Colon (tissue), 2 donors: ENCODE data around the gene SASH1.

Source experiments
- FAIRE-seq: peaks from 2 replicates; lab custom pipeline; 2012; peaks lifted over from hg19 to GRCh38; lab: Jason Lieb, UNC
- donor health status: control.
- donor health status: control.

The SASH1 gene

DNA sequence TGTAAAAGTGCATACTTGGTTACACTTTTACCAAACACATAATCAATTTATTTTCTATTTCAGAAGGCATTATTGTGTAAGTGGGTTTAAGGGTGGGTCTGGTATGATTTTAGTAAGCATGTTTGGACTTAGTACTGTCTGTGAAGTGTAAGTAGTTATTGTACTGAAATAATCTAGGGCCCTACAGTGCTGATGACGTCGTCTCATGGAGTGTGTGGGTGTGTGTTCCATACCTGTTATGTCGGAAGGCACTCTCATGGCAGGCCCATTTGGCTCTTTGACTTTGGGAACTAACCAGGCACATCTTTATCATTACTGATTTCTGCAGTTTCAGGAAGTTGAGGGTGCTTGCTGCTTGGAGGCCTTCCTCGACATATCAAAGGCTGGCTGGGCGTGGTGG lies 155.1 kb downstream of the SASH1 start:
- no peak for FAIRE-seq

DNA sequence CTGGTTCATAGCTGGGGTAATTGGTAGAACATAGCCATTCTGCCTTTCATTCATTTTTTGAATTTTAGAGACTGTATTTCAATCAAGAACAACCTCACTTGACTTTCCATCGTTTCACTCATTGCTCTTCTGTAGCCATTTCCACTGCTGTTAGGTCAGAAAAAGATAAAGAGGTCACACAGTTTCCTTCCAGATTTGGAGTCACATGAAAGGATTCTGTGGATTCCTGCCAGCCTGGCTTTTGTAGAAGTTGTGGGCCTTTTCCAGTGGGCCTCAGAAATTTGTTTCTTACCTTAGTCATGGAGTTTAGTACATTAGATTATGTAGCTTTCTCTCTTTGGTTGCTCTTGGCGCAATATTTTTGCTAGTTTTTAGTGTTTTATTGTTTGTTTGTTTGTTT lies 157.8 kb downstream of the SASH1 start:
- FAIRE-seq, result no peak

DNA sequence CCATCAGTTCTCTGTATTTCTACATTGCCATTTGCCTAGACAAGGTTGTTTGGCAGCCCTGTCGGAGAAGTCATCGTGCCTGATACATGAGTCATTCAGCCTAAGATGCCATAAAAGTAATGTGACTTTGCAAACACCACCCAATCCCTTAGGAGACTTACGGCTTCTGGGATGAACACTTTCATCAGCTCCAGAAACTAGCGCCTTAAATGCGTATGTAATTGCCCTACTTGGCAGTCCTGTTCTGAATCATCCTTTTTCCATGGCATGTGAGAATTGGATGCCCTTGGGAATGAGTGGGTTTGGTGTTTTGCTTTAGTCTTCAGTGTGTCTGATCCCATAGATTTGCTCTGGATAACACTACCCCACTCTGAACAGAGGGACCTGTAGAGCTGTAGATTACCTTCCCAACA lies 158.5 kb downstream of the SASH1 start:
- no peak for FAIRE-seq

DNA sequence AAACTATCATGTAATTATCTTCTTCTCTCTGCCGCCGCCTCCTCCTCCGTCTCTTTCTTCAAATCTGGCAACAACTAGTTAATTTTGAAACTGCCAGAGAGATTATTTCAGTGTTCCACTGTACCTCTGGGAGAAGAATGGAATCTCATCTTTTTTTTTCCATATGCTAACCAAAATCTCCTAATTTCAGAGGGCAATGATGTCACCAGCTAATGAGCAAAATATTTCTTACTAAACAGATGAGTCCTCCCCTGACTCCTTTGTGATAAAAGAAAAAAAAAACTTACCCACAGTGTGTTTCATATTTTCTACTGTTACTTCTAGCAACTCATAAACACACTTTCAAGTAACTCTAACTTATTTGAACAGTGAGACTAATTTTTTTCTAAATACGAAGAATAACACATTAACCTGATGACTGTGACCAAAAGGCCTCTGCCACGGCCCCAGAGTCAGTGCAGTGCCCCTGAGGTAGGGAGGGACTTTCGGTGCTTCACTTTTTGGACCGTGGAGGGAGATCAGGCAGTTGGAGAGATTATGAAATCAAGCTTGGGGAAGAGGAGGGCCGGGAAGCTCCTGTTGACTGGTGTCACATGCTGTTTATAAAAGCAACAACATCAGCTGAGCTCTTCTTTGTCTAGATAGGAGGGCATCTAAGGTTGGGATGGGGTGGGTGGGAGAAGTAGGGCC lies 159.6 kb downstream of the SASH1 start:
- FAIRE-seq, result no peak

DNA sequence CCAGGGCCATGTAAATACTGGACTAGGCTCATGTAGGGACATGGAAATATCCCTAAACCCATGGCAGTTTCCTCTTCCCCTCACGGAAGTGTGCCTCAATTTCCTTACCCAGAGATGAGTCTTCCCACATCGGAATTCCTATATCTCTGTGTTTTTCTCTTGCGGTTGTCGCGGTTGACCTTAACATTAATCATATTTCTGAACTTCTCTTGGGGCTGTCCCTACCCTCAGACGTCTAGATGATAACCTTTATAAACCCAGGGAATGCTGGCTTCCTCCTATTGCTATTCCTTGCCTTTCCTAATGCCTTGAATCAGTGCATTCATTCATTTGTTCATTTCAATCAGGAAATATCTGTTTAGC lies 160.1 kb downstream of the SASH1 start:
- FAIRE-seq, result no peak

DNA sequence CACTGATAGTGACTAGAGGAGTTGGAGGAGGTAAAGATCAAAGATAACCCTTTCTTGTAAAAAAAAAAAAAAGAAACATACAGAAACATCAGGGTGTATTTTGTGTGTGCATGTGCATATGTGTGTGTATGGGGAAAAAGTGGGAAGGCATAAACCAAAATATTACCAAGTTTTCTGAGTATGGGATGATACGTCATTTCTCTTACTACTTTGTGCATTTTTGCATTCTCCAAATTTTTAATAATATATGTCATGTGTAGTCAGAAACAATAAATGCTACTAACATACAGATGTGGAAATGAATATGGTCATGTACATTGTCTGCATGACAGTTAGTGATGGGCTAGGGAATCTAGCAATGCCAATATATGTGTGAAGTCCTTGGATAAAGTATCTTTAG lies 161.1 kb downstream of the SASH1 start:
- FAIRE-seq, result no peak

DNA sequence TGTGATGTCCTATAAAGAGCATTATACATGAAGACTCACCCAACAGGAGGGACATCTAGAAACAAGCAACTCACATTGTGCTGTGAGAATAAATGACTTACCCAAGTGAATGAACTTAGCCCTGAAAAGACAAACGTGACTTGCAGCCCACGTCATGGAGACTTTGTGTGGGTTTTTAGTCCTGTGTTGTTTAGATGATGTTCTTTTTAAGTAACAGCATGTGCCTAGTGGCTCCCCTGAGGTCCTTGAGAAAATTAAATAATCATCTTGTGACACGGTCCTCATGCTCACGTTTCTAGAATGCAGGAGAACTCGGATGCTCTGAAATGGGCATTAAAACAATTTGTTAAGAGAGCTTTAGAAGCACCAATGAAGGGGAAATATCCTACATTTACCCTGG lies 165.1 kb downstream of the SASH1 start:
- FAIRE-seq, result no peak

DNA sequence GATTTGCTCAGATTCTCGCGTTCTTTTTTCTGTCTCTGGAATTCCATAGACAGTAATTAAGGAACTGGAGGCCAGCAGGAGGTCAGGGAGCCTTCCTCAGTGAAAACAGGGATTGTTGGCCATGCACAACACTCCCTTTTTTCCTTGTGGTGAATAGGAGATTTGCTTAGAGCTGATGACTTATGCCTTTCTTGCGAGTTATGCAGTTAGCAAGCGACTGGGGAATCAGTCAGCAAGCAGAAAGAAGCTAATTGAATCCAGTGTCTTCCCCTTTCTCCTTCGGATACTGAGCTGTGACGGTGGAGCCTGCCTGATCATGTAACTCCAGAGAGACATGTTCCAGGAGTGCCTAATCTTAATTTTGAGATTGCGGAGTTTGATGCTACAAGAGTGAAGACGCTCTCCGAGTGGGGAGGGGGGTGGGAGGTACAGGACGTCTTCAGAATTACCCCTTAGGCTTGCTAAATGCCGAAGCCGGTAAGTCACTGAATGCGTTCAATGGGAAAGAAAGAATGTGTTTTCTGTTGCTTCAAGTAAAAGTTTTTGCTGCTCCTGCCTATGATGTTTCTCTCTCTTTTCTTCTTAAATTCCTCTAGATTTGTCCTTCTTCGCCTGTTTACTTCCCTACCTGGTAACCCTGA lies 165.9 kb downstream of the SASH1 start:
- FAIRE-seq, result no peak

DNA sequence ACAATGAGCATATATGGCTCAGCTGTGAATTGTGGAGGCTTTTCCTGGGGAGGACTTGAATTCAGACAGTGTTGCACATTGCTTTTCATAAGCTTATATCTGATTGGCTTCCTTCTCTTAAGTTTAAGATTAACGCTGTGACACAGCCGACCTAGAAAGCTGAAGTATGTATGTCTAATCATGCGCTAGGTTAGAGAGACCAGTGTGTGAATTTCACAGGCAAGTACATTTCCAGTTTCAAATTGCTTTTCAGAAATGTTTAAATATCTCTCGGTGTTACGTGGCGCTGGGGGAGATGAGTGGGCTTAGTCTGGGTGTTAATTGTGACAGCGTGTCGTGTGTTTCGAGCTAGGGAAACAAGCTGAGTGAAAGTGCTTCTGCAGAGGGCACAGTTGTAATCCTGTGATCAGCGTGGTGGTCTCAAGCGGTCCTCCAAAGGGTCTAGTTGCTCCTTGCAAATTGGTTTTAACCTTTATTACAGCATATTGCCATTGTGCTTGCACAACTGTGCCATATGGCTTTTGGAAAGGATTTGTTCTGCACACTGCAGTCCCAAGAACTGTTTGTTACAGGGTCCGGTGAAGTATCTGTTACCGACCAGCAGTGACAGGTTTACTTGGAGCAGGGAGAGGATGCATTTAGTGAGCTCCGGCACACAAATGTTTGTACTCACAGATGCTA lies 166.6 kb downstream of the SASH1 start:
- FAIRE-seq, result no peak

DNA sequence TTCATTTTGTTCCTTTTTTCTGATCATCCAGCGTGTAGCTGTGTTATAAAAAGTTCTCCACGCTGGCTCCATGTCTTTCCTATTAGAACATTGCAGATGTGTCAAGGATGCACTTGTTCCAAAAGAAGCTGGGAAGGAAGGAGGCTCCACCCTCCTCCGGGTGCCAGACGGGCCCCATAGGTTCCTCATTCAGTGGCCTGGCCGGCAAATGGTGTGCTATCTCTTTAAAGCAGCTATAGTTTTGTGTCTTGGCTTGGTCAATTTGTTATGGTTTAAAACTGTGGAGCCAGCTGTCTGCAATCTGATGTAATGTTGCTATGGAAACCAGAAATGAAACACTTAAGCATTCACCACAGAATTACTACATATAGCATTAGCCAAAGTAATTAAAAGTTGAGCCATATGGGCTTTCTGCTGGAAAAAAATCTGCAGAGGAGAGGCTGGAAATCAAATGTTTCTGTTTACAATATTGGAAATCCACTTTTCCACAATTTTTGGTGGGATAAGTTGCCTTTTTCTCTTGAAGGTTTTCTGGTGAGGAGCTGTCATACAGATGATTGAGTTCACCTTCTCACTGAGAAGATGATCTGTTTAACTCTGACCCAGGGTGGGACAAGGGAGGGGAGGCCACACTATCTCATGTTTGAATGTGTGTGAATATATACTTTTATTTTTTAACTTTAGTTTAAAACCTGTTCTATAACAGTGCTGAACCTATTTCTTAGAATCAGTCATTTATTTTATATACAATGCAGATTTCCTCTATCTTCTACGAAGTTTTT lies 167.4 kb downstream of the SASH1 start:
- FAIRE-seq, result no peak

DNA sequence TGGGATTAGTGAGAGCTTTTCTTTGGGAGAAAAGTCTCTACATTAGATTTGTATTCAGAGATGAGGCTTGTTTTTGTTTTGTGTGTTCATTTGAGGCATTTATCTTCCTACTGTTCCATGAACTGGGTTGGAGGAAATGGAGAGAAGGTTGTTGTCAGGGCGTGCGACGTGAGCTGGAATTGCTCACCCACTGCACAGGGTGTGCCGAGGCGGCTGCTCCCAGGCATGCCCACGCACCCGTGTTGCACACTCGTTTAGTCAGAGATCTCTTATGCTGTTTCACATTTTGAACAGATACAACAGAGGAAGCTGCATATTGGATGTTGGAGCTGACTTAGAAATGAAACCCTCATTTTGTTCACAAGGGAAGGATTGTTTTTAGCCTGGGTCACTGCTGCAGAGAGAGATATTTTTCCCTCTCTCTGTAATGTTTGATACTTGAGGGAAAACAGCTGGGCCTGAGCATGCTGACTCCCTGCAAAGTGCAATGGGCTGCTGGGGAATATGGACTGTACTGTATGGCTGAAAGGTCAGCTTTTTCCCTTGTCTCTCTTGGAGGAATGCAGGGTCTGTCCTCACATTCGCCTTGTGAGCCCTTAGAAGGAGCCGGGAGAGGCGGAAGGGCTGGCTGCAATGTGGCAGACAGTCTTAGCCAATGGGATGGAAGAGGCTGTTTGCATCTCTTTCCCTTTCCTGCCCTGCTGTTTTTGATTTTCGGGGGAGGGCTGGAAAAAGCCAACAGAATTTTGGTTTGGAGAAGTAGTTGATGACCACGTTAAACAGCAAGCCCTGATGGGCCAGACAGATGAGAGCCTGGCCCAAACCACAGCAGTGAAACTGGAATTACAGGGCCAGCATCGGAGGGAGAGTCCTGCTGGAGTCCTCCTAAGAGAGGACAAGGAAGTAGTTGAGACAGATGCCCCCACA lies 170.8 kb downstream of the SASH1 start:
- FAIRE-seq, result no peak

DNA sequence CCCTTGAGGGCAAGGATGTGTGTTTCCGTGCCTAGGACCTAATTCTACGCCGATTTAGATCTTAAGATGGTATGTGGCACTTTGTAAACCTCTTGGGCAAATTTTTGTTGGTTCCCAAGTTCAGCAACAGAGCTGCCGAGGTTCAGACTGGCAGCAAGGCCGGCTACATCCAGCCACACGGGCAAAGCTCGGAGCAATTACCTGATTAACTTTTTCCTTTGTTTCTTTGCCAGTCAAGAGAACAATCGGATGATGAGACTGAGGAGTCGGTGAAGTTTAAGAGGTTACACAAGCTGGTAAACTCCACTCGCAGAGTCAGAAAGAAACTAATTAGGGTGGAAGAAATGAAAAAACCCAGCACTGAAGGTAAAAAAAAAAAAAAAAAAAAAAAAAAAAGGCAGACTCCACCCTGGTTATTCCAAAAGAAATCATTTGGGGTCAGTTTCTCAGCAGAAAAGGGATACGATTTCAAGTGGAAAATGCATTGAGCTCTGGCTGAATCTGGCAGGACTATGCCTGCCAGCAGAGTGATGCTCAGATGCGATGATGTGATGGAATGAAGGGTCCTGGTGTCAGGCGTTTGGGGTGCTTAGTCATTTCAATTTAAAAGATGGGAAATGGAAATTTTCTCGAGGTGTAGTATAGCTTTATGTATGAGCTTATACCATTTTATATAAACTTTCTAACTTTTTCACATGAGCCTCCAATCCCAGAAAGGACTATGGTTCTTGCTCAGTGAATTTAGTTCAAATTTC lies 171.6 kb downstream of the SASH1 start:
- FAIRE-seq, result no peak

DNA sequence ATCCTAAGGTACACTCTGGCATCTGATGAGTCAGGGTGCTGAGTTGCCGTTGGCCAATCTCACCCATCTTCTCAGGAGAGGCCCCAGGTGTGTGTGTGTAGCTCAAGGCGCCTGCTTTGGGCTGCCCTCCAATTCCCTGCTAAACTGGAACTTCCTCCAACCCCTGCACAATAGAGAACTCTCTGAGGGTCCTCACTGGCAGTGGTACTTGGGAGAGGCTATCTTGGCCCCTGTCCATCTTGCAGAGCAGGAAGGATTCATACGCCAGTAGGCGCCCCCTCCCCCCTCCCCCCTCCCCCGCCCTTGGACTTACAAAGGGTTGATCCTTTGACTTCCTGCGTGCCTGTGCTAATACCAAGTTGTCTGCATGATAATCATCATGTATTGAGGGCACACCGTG lies 173.6 kb downstream of the SASH1 start:
- no peak for FAIRE-seq

DNA sequence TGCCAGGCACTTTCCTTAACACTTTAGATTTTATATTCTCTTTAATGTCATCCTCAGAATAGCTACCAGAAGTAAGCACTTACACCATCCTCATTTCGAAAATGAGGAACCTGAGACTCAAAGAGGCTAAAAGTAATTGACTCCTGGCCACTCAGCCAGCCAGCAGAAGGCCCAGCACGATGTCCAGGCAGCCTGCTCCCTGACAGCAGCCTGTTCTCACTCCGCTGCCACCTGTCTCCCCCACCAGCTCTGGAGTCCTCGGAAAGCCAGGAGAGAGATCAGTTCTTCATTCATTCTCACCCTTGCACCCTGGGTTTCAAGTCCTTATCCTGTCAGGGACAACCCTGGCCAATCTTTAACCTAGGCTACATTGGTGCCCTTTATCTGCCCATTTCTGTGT lies 174.0 kb downstream of the SASH1 start:
- FAIRE-seq, result no peak

DNA sequence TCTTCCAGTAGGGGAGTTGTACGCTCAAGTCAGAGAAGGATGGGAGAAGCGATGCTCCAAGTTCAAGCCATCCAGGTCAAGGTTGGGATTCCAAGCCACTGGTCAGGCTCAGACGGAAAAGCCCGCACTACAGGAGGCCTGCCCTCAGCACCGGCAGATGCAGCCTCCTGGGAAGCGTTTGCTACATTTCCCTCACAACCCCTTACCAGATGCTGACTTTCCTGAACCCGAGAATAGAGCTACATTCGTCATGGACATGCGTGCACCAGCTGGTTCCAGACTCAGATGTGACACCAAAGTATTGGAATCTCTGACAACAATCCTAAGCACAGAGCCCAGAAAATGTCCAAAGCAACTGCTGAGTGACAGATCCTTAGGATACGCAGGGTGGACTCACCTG lies 174.8 kb downstream of the SASH1 start:
- no peak for FAIRE-seq

DNA sequence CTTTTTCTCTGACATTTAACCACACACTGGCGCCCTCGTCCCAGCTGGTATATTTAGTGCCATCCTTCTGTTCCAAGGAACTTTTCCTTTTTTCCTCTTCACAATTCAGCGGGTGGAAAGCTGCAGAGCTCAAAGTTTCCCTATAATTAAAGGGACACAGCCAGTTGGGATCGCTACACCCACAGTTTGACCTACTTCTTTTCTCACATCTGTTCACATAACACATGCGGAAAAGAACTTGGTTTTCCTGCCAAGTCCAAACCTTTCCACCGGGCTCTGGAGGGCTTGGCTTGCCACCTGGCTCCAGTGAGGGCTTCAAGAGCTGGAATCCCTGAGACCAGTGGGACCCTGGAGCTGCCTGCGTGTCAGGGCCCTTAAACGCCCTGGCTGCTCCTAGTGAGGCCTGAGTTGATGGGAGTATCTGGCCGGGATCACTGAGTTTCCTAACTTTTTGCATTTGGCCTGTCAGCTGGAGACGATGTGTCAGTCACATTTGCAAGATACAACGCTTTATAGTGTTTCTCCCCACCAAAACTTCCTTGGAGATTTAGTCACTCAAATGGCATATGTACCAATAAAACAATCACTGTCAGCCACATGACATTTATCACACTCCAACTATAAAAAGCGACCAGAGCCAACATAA lies 176.0 kb downstream of the SASH1 start:
- no peak for FAIRE-seq

DNA sequence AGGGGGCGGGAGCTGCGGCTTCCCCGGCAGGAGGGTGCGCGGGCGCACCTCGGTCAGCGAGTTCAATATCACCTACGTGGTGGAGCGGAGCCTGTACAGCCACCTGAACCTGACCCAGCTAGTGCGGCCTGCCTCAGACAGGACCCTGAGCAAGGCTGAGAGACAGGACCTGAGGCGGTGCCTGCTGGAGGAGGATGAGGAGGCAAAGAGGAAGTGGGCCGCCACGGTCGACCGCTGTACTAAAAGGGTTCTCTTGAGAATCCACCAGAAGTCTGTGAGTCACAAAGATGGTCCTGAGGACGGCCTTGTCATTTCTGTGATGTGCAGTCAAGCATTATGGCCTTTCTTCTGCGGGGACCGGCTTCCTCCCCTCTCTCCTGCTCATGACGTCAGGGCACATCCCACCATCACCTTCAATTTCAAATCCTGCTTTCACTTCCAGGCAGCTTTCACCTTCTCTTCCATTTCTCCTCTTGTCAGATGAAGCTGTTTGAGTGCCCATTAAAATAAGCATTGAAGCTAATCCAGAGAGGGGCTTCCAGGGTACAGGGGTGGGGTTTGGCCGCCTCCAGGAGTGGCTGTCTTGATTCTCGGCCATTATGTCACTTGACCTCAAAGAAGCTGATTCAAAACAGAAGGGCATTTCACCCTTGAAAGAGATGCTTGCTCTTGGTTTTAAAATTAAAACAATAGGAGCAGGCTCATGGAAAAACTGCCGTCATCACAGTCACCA lies 177.6 kb downstream of the SASH1 start:
- no peak for FAIRE-seq

DNA sequence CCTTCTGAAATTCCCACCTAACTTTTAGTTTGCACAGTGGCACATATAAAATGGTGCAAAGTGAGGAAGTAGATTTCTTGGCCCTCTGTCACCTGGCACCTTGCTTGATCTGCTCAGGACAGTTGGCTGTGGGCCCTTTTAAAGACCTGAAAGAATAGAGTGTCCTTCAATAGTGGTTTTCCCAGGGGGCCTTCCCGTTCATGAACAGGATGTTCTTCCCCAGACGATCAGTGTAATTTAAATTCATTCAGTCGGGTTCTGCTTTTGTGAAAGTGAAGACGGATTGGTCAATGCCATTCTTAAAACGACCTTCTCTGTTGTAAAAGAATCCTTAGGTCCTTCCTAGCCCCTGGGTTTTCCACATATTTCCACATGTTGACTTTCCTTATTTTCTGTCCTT lies 178.5 kb downstream of the SASH1 start:
- FAIRE-seq, result no peak

DNA sequence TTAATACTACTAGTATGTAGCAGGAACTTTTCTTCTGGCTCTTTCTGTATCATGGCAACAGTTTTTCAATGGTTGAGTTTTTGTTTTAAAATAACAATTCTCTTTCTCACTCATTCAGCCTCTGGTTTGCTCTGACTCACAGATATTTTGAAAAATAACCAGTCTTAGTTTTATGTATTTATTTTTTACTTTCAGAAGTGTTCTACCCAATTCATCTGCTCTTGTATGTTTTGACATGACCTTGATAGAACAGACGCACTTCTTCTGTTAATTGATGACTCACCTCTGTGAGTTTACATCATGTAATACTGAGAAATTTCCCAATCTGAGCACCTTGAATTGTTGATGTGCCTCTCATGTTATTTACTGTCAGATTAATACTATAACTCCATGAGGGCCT lies 178.9 kb downstream of the SASH1 start:
- FAIRE-seq, result no peak

DNA sequence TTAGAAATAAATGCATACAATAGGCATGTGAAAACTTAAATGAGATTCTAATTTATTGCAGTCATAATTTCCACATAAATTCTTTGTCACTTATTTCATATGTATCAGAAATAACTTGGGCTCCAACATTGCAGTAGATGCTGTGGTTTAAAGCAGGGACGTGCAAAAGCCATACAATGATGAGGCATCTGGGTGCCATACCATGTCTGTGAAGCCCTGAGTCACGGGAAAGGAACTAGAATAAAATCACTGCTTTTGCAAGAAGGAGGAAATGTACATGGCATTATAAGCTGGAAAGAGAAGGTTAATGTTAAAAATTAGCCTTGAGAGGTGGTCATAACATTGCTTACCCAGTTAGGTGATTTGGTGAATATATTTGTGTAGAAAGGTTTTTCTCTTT lies 180.4 kb downstream of the SASH1 start:
- no peak for FAIRE-seq
